ENCODE measurements around the gene PODN. TPM values are rescaled to one million over a fixed set of nuclear protein-coding genes. Genes with fewer than 3 reads are reported as not detected.

The PODN gene
- total RNA-seq, 2 donors from 2014 or later: 28.6 to 84.9 TPM

DNA sequence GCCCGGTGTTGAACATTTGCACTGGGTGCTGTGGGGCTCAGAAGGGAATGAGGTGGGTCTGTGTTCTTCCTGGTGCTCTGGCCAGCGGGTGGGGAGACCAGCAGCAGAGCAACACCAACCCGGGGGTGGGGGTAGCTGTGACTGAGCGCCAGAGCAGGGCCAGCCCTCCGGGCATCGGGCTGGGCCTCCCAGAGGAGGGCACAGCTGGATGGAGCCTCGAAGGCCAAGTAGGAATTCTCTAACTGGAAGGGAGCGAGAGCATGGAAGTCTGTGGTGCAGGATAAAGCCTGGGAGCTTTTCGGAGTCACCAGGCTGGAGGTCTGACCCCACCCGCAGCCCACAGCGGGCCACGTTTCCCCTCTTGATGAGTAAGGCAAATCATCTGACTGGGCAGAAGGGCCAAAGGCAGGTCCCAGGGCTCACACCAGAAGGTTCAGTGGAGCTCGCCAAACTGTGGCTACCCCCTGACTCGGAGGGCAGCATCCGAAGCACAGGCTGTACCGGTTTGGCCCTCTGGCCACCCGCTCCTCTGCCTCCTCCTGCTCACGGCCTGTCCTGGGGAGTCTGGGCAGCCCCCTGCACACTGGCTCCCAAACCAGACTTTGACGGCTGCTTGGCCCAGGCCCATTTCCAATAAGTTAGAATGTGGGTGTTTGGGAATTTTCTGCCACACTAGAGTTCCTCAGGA is 61.6 kb downstream of the PODN start:
- intact Hi-C loops (cut with DNase I): no loop called here
- DNase-seq (peak; percentile 66), ATAC-seq (peak; percentile 53 to 57)

DNA sequence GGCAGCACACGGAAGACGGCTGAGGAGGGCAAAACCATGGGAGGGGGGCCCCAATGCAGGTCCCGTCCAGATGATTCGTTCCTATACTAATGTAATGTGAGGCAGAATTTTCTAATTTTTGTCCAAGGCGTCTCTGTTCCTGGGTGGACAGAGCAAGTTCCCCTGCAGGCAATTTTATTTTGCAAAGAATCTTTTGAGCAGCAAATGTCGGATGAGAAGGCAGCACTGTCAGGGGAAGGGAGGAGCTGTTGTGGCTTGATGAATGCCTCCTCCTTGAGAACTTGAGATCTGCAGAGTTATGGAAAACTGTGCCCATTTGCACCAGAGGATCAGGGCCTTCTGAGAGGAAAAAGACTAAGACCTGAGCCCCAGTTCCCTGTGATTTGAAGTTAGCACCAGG is 63.1 kb downstream of the PODN start:
- intact Hi-C loops (cut with DNase I): no loop called here
- ATAC-seq: no peak
- DNase-seq: no peak

DNA sequence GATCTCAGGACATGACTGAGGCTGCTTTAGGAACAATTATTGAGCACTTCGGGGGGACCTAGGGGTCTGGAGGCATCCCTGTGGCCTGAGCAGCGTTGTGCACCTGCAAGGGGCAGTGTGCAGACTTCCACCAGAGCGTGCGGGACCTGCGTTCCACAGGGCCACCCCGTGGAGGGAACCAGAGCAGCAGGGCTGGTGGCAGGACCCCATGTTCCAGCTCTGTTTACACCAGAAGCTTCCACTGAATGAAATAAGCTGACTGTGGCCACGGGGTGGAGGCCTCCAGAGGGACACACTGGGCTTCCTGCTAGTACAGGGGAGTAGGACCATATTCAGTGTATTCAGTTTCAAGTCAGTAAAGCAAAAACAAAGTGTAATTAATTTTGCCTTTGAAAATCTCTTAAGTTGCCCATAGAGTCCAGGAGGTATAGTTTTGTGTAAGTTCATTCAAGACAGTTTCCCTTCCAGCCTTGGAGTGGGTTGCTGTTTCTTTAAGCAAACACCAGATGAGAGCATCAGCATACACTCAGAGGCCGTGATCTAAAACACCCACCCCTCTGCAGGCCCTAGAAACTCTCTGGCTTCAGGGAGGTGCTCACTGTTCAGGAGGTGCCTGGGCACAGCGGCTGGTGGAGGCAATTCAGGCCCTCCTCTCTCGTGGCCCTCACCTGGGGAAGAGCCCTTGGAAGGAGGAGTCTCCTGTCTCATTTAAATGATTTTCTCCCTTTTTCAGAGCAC is 63.8 kb downstream of the PODN start:
- no peak for ATAC-seq
- intact Hi-C loops (cut with DNase I): no loop called here
- DNase-seq: no peak

GRCh38 chr1:53126495-53126894 is 64.5 kb downstream of the PODN start:
- no peak for ATAC-seq
- no peak for DNase-seq
- intact Hi-C loops (cut with DNase I): no loop called here

- ATAC-seq: no peak
- intact Hi-C loops (cut with DNase I): no loop called here
- DNase-seq: no peak
Observed at GRCh38 chr1:53127546-53127945, 65.5 kb downstream of the PODN start.

- intact Hi-C loops (cut with DNase I): no loop called here
- DNase-seq (no peak), ATAC-seq (no peak)
Observed at GRCh38 chr1:53128401-53128800, 66.4 kb downstream of the PODN start.

GRCh38 chr1:53129891-53130597 is 68.0 kb downstream of the PODN start:
- ATAC-seq (no peak), DNase-seq (no peak)
- intact Hi-C loops (cut with DNase I): no loop called here

DNA sequence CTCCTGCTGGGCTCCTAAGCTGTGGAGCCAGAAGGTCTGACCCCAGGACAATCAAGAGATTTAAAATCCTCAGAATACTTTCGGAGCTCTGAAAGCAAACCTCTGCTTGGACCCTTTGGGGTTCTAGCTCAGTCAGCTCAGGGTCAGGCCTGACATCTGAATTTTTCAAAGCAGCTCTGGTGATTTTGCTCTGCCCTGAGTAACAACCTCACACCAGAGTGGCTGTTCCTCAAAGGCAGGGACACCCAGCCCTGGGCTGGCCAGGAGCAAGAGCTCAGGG is 68.5 kb downstream of the PODN start:
- DNase-seq: no peak
- no peak for ATAC-seq
- intact Hi-C loops (cut with DNase I): no loop called here

GRCh38 chr1:53130878-53131589 is 69.0 kb downstream of the PODN start:
- intact Hi-C loops (cut with DNase I): no loop called here
- ATAC-seq (peak in 1 of 2 donors; percentile 51), DNase-seq (no peak)

- ATAC-seq (no peak), DNase-seq (no peak)
Observed at GRCh38 chr1:53131590-53131938, 69.6 kb downstream of the PODN start.

DNA sequence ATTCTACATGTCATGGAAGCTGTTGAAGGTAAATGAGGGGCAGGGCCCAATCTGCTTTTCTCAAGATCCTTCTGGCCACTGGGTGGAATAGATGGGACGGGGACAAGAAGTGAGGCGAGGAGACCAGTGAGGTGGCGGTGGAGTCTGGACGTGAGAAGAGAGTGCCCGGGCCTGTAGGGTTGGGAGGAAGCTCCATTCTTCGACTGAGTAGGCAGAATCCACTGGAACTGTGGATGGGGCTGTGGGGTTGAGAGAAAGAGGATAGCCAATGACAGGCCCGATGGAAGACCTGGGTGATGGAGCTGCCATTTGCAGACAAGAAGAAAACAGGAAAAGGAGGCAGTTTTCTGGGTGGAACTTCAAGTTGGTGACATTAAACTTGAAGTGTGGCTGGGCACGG is 70.2 kb downstream of the PODN start:
- ATAC-seq (no peak), DNase-seq (no peak)
- intact Hi-C loops (cut with DNase I): no loop called here

More at GRCh38 chr1:53131590-53131938, 69.6 kb downstream of the PODN start:
- intact Hi-C loops (cut with DNase I): no loop called here

- intact Hi-C loops (cut with DNase I): no loop called here
- ATAC-seq (no peak), DNase-seq (no peak)
Observed at GRCh38 chr1:53133261-53134041, 71.4 kb downstream of the PODN start.

GRCh38 chr1:53134042-53134485 is 72.1 kb downstream of the PODN start:
- no peak for ATAC-seq
- DNase-seq: no peak
- intact Hi-C loops (cut with DNase I): no loop called here

Other genes with a start within 250 kb of the PODN start
- gene ZYG11A, start 219.5 kb upstream of the PODN start, total RNA-seq: not detected
- 100 to 1,000 TPM in 1 of 2 donors, 10 to 100 TPM in 1; 82.5 to 101 TPM for gene ECHDC2, start 140.5 kb upstream of the PODN start, total RNA-seq
- gene SCP2, start 134.9 kb upstream of the PODN start, total RNA-seq: 100 to 1,000 TPM; 126 to 148 TPM
- under 1 TPM; 0.31 to 0.85 TPM for gene SLC1A7, start 80.4 kb downstream of the PODN start, total RNA-seq
- 10 to 100 TPM; 15.2 to 16.7 TPM for gene CPT2, start 134.6 kb downstream of the PODN start, total RNA-seq
- gene CZIB, start 158.4 kb downstream of the PODN start, total RNA-seq: 10 to 100 TPM; 42.4 to 53.7 TPM
- gene MAGOH, start 176.3 kb downstream of the PODN start, total RNA-seq: 10 to 100 TPM; 26.1 to 26.4 TPM

All from left cardiac atrium (tissue), 4 donors.